K562 (cell line): Measurements from ENCODE around the gene GALK2. TPM values are rescaled to one million over a fixed set of nuclear protein-coding genes. Genes with fewer than 3 reads are reported as not detected.

Experiments used
- ARID2 ChIP-seq: fragments of 450-650 bp; IDR thresholded peaks from 2 replicates; pipeline ENCODE4 v1.6.1; 2017; ENCODE audit warnings: antibody characterized with exemption, mild to moderate bottlenecking
- HMGN3 ChIP-seq: IDR thresholded peaks from 2 replicates; pipeline ENCODE4 v1.6.1; 2011; ENCODE audit warnings: borderline replicate concordance, low read depth, mild to moderate bottlenecking, mixed read lengths, low read length; ENCODE audit not compliant: insufficient read length; ENCODE audit errors: extremely low read depth
- MEIS2 ChIP-seq: fragments of 450-650 bp; IDR thresholded peaks from 2 replicates; pipeline ENCODE4 v1.6.1; 2014; ENCODE audit warnings: mild to moderate bottlenecking; ENCODE audit not compliant: partially characterized antibody
- MLLT1 ChIP-seq, 2 experiments: fragments of 450-650 bp; IDR thresholded peaks; 2 replicates each; pipeline ENCODE4 v1.6.1; 2016
- PRMT5 ChIP-seq: sonication (generic); formaldehyde crosslinking; IDR thresholded peaks from 2 replicates; pipeline ENCODE4 v1.5.0; 2020; ENCODE audit warnings: missing genetic modification reagents
- PTTG1 ChIP-seq: fragments of 450-650 bp; IDR thresholded peaks from 2 replicates; pipeline ENCODE4 v1.6.1; 2016; ENCODE audit warnings: low read depth, mild to moderate bottlenecking, missing genetic modification characterization, missing compliant biosample characterization
- RFX7 ChIP-seq: fragments of 250-450 bp; sonication (Bioruptor Pico); IDR thresholded peaks from 2 replicates; pipeline ENCODE4 v1.5.1; 2021; ENCODE audit warnings: mild to moderate bottlenecking
- SIRT6 ChIP-seq: IDR thresholded peaks from one replicate; pipeline ENCODE4 v1.6.1; 2012; ENCODE audit warnings: low read depth, mild to moderate bottlenecking, control low read depth, inconsistent platforms, low read length, moderate library complexity
- SRSF9 ChIP-seq: fragments of 200-400 bp; formaldehyde crosslinking; IDR thresholded peaks from 2 replicates; pipeline ENCODE4 v1.6.1; 2017; ENCODE audit warnings: low read depth, low read length, borderline replicate concordance
- TAF15 ChIP-seq: fragments of 200-400 bp; formaldehyde crosslinking; IDR thresholded peaks from 2 replicates; pipeline ENCODE4 v1.6.1; 2017; ENCODE audit warnings: mild to moderate bottlenecking, low read depth, low read length, moderate library complexity
- ZNF696 ChIP-seq: fragments of 250-450 bp; sonication (Bioruptor Pico); conservative IDR thresholded peaks from 2 replicates; pipeline ENCODE4 v1.4.0; 2020; ENCODE audit warnings: mild to moderate bottlenecking, moderate library complexity
- ZNF75A ChIP-seq: fragments of 450-650 bp; formaldehyde crosslinking; IDR thresholded peaks from 2 replicates; pipeline ENCODE4 v1.4.0; 2020; ENCODE audit warnings: mild to moderate bottlenecking
- ZNF780A ChIP-seq: fragments of 250-450 bp; sonication (Bioruptor Pico); IDR thresholded peaks from 2 replicates; pipeline ENCODE4 v1.5.0; 2021; ENCODE audit warnings: mild to moderate bottlenecking
- polyA plus RNA-seq, 8 experiments: library from polyadenylated mRNA; depleted of rRNA in 4 of 8; stranded (reverse) in 5 of 8; unstranded in 3 of 8; fragments of >200 nt; fragmentation: Nextera tagmentation in 2 of 8; fragmentation: Illumina TruSeq in 1 of 8; extraction: Ambion mirVana in 2 of 8; extraction: Trizol in 1 of 8; gene quantifications; 2 replicates each; pipeline versions ENCODE4 v1.2.1 to v1.2.3, GENCODE V29; 2011 to 2014; ENCODE audit warnings: inconsistent platforms in 1 of 8, missing spikeins in 1 of 8
- total RNA-seq, 7 experiments: library from RNA; depleted of rRNA in 6 of 7; stranded (reverse); fragments of >200 nt in 6 of 7; fragmentation: Illumina TruSeq in 2 of 7; extraction: Trizol in 2 of 7; gene quantifications; 2 replicates each; pipeline versions ENCODE4 v1.2.1 to v1.2.3, GENCODE V29; 2011 to 2021; ENCODE audit warnings: low replicate concordance in 1 of 7
- TF ChIP-seq, protein P1 (sequence below), 2 experiments: fragments of 150-350 bp in 1 of 2; IDR thresholded peaks; 2 replicates each; pipeline ENCODE4 v1.6.1; 2012 to 2016; ENCODE audit warnings: low read depth in 2 of 2, low read length in 2 of 2, mild to moderate bottlenecking in 1 of 2, moderate library complexity in 1 of 2
- TF ChIP-seq, protein P2 (sequence below): fragments of 450-650 bp; IDR thresholded peaks from one replicate; pipeline ENCODE4 v1.6.1; 2018; ENCODE audit warnings: mild to moderate bottlenecking, moderate library complexity; ENCODE audit not compliant: partially characterized antibody
- TF ChIP-seq, protein P3 (sequence below): fragments of 250-450 bp; sonication (Bioruptor Pico); IDR thresholded peaks from 2 replicates; pipeline ENCODE4 v1.5.0; 2021; ENCODE audit warnings: mild to moderate bottlenecking, moderate library complexity
- TF ChIP-seq, protein P4 (sequence below): fragments of 250-450 bp; sonication (Bioruptor Pico); IDR thresholded peaks from 2 replicates; pipeline ENCODE4 v1.6.1; 2021; ENCODE audit warnings: mild to moderate bottlenecking

GALK2 gene
- total and polyA plus RNA-seq, 9 of the 15 experiments (the other 6 are each of a cell fraction or from before 2014, with no cell fraction given) = 32.8 to 82.0 (median 54.4) TPM

DNA sequence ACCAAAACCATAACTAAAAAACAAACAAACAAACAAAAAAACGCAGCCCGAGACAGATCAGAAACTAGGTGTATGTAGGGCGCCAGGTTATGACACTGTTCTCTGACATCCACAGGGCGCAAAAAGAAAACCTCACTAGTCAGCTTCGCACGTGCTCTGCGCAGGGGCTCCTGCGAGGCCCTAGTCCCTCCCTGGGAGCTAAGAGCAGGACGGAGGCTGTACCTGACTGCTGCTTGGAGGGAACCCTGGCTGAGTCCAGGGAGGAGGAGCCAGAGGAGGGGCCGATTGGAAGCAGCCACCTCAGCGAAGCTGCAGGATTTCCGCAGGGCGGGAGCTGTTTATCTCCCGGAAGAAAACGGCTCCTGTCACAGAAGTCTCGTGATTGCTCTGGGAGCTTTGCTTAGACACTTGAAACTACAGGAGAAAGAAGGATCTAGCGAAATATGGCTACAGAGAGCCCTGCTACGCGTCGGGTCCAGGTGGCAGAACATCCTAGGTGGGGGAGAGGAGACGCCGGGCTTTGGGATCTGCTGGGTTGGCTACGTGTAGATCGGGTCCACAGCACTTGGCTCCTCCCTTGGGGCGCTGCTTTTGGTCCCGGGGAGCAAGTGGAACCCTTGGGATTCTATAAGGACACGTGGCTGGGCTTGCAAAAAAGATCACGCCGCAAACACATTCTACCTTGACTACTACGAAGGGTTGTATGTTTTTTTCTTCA, at the start of gene GALK2 (continued):
- TF ChIP-seq HMGN3 (no peak), PRMT5 (CRISPR knock-in tag) (no peak), SRSF9 (no peak), MEIS2 (peak; percentile 63), ZNF696 (CRISPR knock-in tag) (no peak), SIRT6 (no peak), TAF15 (no peak), PTTG1 (tag) (no peak), ZNF75A (CRISPR knock-in tag) (no peak), ARID2 (no peak), ZNF780A (CRISPR knock-in tag) (no peak), RFX7 (CRISPR knock-in tag) (no peak), MLLT1 (IDR thresholded peaks at IDR 0.05) (peak; percentile 11 to 45; a peak in 2 of 4 replicates)
- TF ChIP-seq, protein P1, sequence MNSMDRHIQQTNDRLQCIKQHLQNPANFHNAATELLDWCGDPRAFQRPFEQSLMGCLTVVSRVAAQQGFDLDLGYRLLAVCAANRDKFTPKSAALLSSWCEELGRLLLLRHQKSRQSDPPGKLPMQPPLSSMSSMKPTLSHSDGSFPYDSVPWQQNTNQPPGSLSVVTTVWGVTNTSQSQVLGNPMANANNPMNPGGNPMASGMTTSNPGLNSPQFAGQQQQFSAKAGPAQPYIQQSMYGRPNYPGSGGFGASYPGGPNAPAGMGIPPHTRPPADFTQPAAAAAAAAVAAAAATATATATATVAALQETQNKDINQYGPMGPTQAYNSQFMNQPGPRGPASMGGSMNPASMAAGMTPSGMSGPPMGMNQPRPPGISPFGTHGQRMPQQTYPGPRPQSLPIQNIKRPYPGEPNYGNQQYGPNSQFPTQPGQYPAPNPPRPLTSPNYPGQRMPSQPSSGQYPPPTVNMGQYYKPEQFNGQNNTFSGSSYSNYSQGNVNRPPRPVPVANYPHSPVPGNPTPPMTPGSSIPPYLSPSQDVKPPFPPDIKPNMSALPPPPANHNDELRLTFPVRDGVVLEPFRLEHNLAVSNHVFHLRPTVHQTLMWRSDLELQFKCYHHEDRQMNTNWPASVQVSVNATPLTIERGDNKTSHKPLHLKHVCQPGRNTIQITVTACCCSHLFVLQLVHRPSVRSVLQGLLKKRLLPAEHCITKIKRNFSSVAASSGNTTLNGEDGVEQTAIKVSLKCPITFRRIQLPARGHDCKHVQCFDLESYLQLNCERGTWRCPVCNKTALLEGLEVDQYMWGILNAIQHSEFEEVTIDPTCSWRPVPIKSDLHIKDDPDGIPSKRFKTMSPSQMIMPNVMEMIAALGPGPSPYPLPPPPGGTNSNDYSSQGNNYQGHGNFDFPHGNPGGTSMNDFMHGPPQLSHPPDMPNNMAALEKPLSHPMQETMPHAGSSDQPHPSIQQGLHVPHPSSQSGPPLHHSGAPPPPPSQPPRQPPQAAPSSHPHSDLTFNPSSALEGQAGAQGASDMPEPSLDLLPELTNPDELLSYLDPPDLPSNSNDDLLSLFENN (IDR thresholded peaks at IDR 0.05; ENCODE audit: low read depth in 2 of 2, low read length in 2 of 2) = no peak
- TF ChIP-seq, protein P2, sequence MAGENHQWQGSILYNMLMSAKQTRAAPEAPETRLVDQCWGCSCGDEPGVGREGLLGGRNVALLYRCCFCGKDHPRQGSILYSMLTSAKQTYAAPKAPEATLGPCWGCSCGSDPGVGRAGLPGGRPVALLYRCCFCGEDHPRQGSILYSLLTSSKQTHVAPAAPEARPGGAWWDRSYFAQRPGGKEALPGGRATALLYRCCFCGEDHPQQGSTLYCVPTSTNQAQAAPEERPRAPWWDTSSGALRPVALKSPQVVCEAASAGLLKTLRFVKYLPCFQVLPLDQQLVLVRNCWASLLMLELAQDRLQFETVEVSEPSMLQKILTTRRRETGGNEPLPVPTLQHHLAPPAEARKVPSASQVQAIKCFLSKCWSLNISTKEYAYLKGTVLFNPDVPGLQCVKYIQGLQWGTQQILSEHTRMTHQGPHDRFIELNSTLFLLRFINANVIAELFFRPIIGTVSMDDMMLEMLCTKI = no peak
- TF ChIP-seq, protein P3, sequence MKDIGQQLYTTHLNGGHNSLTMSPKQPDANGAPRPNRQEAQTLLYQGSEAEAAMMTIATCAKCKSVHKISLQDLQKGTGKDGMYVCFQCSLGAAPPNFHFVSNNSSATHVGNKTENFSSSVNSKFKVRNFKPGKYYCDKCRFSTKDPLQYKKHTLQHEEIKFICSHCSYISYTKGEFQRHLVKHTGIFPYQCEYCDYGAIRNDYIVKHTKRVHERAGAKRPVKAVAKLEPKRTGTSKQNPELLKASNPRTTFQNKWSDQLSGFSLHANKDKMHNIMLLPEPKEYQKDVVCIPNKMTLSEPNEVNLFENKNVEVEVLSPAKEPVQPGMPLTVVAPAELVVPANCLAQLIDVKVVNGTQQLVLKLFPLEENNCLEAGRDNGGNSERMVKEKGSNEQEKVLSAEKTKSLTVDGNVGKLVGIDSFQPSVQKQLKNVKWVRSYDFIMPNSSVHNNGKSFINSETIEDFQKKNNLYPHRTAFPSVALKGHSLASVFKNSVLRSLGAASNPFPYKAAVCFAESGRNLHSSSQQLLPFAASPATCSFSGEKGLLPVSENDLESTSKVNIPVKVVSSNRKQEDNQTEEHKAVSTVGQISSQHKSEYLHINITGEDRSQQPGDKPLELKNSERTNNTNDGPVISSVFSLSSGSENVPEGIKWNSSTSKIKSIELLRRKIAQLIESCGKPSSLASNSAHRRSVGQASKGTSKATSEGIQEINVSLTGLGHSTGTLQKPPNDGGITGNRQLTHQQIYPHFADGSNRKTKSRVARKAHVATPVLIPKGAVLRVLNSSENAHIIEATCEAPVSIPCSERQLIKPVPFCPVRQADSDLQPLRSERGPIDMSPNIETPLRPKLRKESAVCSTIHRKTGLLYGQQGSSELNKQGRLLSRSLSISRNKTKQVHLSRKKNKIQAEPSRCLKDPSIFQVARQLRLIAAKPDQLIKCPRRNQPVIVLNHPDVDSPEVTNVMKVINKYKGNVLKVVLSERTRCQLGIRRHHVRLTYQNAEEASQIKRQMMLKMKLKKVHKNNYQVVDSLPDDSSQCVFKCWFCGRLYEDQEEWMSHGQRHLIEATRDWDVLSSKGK (CRISPR knock-in tag) = no peak
- TF ChIP-seq, protein P4, sequence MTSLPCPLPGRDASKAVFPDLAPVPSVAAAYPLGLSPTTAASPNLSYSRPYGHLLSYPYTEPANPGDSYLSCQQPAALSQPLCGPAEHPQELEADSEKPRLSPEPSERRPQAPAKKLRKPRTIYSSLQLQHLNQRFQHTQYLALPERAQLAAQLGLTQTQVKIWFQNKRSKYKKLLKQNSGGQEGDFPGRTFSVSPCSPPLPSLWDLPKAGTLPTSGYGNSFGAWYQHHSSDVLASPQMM = no peak
